Epithelial cell of proximal tubule (primary cell): ENCODE data around the gene DLG1. TPM values are rescaled to one million over a fixed set of nuclear protein-coding genes. Genes with fewer than 3 reads are reported as not detected.

Experiments
- DNase-seq: peaks from one replicate; pipeline ENCODE4 v3.0.0-alpha.2; 2011; ENCODE audit warnings: low read depth
- H3K4me3 ChIP-seq: 2 replicates; pipeline ENCODE4 v1.5.1; 2011; ENCODE audit warnings: low read depth, mild to moderate bottlenecking, low read length
- CTCF ChIP-seq: conservative IDR thresholded peaks from 2 replicates; pipeline ENCODE4 v1.5.1; 2012; ENCODE audit warnings: low read depth, mild to moderate bottlenecking, low read length
- total RNA-seq: library from RNA; depleted of rRNA; stranded (reverse); fragments of >200 nt; gene quantifications from 2 replicates; pipeline ENCODE4 v1.2.3, GENCODE V29; 2015

The DLG1 gene
- total RNA-seq, 1 donor from 2014 or later, result 67.6 TPM

DNA sequence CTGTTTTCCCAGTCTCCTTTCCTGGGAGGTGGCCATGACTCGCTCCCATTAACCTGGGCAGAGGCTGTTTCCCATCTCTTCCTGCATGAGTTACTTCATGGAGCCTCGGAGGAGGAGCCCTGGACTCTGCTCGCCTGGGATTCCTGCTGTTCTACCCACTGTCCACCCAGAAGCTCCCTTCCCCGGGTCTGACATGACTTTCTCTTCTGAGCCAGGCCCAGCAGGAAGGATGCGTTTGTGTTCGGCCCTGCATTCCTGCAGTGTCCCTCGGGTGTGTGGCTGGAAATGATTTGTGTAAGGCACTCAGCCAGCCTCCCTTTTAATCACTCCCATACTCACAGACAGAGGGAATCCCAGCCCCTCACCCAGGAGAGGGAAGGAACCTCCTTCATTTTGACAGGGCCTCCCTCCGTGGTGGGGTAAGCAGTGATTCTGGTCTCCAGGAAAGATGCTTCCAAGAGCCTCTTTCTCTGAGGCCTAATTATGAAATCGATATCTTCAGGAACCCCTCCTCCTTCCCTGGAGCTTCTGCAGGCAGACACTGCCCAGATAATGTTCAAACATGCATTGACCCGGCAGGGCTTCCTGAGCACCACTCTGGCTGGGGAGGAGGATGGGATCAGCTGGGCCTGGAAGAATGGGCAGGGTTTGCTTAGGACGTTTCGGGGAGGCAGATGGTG lies 41.6 kb upstream of the DLG1 start:
- DNase-seq, result no peak
- TF ChIP-seq CTCF, result no peak
- no peak overlapping the region for H3K4me3 ChIP-seq

GRCh38 chr3:197338586-197338985 lies 40.2 kb upstream of the DLG1 start:
- DNase-seq, result no peak
- no peak overlapping the region for H3K4me3 ChIP-seq
- TF ChIP-seq CTCF, result no peak

- no peak for DNase-seq
- H3K4me3 ChIP-seq, result no peak overlapping the region
- no peak for TF ChIP-seq CTCF
These were observed 39.2 kb upstream of the DLG1 start for GRCh38 chr3:197337656-197338055.

DNA sequence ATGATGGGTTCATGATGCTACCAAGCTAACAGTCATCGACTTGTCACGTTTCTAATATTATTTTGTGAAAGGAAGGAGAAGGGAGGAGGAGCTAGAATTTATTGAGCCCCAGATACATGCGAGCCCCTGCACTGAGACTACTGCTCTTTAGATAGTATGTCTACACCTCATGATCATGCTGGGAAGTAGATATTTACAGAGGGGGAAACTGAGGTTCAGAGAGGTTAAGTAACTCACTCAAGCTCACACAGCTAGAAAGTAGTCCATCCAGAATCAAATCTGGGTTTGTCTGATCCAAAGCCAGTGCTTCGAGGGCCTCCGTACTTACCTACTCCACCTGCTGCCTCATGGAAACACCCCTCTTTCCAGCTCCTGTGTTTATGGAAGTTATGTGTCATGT lies 38.8 kb upstream of the DLG1 start:
- no peak overlapping the region for H3K4me3 ChIP-seq
- no peak for DNase-seq
- TF ChIP-seq CTCF, result no peak

- DNase-seq, result no peak
- H3K4me3 ChIP-seq, result no peak overlapping the region
- TF ChIP-seq CTCF, result no peak
These were observed 37.9 kb upstream of the DLG1 start for GRCh38 chr3:197336348-197336747.

DNA sequence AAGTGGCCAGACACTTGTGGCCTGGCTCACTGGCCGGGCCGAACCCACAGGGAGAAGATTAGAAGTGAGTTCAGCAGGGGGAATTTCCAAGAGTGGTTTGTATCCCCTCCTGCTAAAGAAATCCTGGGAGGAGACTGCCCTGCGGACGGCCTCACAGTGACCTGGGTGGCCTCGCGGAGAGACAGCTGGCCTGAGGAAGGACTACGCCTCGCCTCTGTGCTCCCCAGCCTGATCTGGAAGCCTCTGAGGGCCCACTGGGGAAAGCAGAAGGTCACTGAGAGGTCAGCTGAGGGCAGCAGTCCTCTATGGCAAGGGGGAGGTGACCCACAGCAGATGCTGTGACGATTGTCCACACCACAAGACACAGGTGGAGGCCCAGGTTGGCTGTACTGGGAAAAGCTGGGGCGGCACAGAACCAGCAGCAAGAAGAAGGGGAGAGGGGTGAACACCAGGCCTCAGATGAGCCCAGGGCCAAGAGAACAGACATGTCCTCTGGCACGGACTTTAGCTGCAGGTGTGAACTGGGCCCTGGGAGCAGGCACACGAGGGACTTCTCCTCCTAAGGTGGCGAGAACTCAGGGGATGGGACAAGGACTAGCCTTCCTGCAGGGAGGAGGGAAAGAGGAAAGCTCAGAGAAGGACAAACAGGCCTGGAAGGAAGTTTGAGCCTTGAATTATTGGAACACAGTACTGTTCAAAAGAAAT lies 37.2 kb upstream of the DLG1 start:
- no peak for TF ChIP-seq CTCF
- H3K4me3 ChIP-seq, result no peak overlapping the region
- no peak for DNase-seq
